Upper lobe of left lung (tissue), 4 donors: ENCODE data around the gene CLEC4C.

Experiments used
- EP300 ChIP-seq, 4 donors: sonication (generic); formaldehyde crosslinking; IDR thresholded peaks; one replicate each; pipeline ENCODE4 v1.5.1; 2017; ENCODE audit warnings: antibody characterized with exemption in 4 of 4, control low read depth in 2 of 4
- POLR2A ChIP-seq, 4 donors: fragments of 450-650 bp; IDR thresholded peaks; one replicate each; pipeline ENCODE4 v1.5.1; 2016 to 2017; ENCODE audit warnings: antibody characterized with exemption in 4 of 4, mild to moderate bottlenecking in 2 of 4
- TF ChIP-seq, protein P1 (sequence below), 6 experiments: fragments of 450-650 bp in 4 of 6; fragments of 200-600 bp in 2 of 6; sonication (generic) in 2 of 6; IDR thresholded peaks; one replicate each; pipeline ENCODE4 v1.5.1; 2016 to 2019; ENCODE audit warnings: antibody characterized with exemption in 6 of 6

DNA sequence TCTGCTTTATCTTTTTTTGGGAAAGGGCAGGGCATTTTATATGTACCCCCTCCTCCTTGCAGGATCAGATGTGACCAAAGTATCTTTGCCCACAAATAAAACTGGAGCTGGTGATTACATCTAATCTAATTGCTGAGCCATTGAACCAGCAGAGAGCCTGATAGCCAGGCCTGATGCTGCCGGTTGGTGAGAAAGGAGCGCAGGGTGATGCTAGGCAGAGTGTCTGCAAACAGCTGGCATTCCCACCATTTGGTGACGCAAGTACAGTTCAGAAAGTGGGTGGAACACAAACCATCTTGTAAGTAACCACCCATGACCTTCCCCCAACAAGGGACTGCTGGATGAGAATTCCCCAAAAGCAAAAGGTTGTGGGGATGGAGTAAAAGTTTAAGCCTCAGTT lies 23.2 kb downstream of the CLEC4C start:
- TF ChIP-seq POLR2A (IDR thresholded peaks at IDR 0.05) (no peak), EP300 (IDR thresholded peaks at IDR 0.05) (no peak)
- TF ChIP-seq, protein P1, sequence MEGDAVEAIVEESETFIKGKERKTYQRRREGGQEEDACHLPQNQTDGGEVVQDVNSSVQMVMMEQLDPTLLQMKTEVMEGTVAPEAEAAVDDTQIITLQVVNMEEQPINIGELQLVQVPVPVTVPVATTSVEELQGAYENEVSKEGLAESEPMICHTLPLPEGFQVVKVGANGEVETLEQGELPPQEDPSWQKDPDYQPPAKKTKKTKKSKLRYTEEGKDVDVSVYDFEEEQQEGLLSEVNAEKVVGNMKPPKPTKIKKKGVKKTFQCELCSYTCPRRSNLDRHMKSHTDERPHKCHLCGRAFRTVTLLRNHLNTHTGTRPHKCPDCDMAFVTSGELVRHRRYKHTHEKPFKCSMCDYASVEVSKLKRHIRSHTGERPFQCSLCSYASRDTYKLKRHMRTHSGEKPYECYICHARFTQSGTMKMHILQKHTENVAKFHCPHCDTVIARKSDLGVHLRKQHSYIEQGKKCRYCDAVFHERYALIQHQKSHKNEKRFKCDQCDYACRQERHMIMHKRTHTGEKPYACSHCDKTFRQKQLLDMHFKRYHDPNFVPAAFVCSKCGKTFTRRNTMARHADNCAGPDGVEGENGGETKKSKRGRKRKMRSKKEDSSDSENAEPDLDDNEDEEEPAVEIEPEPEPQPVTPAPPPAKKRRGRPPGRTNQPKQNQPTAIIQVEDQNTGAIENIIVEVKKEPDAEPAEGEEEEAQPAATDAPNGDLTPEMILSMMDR (IDR thresholded peaks at IDR 0.05), result no peak
